Stimulated activated CD8-positive, alpha-beta memory T cell treated with anti-CD3 and anti-CD28 coated beads, Interleukin-2, amount 100 ng/mL, for 1 hour (primary cell): ENCODE results near the gene NCKAP5.

Experiments
- DNase-seq, 2 donors: peaks; one replicate each; pipeline ENCODE4 v3.0.0-alpha.2; 2020; ENCODE audit warnings: low read depth in 2 of 2

NCKAP5 gene

DNA sequence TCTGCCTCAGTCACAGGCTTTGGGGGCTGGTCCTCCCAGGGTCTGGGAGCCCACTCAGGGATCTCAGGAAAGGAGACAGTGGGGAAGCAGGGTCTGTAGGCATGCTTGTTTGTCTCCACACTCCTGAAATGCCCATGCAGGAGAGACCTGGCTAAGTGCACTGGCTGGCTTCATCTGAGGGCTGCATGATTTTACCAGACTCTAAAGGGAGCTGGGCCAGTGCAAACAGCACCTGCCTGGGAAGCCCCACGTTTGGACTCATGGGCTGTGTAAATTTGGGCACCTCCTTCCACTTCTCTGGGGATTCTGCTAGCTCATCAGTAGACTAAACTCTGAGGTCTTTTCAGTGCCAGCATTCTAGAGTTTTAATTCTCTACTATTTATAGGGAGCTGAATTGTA, 931.9 kb downstream of the NCKAP5 start:
- DNase-seq: no peak

DNA sequence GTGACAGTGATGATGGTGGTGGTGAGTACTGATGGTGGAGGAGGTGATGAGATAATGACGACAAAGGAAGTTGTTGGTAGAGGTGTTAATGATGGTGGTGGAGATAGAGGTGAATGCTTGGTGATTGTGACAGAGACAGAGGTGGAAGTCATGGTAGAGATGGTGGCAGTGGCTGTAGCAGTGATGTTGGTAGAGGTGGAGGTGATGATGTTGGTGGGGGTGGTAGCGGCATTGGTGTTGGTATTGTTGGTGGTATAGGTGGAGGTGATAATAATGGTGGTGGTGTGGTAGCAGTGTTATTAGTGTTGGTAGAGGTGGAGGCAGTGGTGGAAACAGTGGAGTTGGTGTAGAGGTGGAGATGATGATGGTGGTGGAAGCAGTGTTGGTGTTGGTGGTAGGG, 934.6 kb downstream of the NCKAP5 start:
- DNase-seq: no peak

DNA sequence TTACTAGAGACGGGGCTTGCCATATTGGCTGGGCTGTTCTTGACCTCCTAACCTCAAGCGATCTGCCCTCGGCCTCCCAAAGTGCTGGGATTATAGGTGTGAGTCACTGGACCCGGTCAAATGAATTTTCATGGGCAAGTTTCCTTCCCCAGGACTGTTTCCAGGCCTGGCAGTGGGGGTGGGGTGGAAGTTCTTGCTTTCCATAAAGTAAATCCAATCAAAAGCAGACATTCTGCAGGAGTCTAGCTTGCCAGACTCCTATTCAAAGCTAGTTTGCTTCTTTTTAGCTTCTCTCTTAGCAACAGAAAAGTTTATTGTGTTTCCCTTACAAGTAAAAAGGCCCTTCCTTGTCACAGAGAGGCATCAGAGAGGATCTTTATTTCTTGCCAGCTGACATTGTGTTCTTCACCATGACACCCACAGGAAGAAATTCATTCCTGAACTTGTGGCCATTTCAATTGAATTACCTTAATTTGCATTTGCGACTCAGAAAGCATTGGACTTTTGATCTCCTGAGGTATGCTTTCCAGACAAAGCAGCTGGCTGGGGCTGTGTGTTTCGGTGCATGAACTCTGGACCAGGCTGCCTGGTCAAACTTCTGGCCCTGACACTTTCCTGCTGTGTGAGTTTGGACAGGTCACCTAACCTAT, 936.1 kb downstream of the NCKAP5 start:
- no peak for DNase-seq

DNA sequence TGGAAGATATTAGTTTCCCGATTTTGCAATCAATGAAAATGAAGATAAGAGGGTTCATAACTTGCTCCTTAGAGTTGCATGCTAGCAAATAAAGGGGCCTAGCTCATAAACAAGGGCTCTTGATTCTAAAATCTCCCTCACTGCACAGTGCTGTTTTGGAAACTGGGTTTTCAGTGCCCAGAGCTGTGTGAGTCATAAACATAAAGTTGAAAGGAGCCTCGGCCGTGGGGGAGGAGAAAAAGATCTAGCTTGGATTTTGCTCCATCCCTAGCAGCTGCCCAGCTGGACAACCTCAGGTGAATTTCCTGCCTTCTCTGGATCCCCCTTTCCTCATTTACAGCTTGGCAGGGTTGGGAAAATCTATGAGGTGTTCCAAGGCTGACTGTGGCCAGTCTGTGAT, 940.7 kb downstream of the NCKAP5 start:
- no peak for DNase-seq

DNA sequence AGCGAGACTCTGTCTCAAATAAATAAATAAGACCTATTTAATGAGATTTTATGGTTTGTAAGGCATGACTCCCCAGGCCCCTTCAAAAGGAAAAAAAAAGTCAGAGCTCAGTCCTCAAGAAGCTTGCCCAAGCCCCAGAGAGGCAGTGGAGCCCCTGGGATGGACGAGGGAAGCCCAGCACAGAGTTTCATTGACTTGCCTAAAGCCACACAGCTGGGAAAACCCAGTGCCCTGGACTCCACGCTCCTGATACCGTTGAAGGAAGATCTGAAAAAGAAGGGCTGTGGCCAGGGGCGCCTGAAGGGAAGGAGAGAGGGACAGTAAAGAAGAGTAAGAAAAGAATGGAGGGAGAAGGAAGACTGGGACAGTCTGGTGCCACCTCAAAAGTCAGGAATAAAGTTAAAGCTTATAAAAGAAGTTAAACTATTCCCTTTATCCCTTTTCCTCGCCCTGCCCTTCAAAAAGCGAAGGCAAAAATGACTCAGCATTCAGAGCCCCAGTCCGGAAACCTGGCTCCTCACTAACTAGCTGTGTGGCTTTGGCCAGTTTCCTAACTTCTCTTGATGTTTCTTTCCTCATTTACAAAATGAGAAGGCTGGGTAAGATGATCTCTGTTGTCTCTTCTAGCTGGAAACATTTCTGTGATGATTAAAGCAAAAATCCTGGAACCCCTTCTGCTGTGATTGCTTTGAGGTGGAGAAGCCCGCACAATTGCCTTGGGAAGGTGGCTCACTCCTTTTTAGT, 945.0 kb downstream of the NCKAP5 start:
- DNase-seq: no peak
